GM18519 (cell line): ENCODE data around the gene CPNE8.

Source experiments
- ATAC-seq: cut with Tn5 transposase; IDR thresholded peaks from one replicate; pipeline ENCODE4 v1.9.1; 2021; ENCODE audit warnings: mild to moderate bottlenecking, moderate library complexity; ENCODE audit not compliant: unreplicated experiment, low FRiP score

CPNE8 gene

GRCh38 chr12:38662829-38663228, 242.6 kb downstream of the CPNE8 start:
- no peak for ATAC-seq

- ATAC-seq = no peak
These were observed 251.7 kb downstream of the CPNE8 start for GRCh38 chr12:38653650-38654049.

- no peak for ATAC-seq
These were observed 256.6 kb downstream of the CPNE8 start for GRCh38 chr12:38648813-38649212.

GRCh38 chr12:38646146-38646545, 259.2 kb downstream of the CPNE8 start:
- no peak for ATAC-seq

GRCh38 chr12:38639625-38640024, 265.8 kb downstream of the CPNE8 start:
- no peak for ATAC-seq

GRCh38 chr12:38638401-38638800, 267.0 kb downstream of the CPNE8 start:
- ATAC-seq = no peak

- no peak for ATAC-seq
These were observed 271.9 kb downstream of the CPNE8 start for GRCh38 chr12:38633511-38633910.

- ATAC-seq = no peak
These were observed 276.3 kb downstream of the CPNE8 start for GRCh38 chr12:38629064-38629463.

- no peak for ATAC-seq
These were observed 277.1 kb downstream of the CPNE8 start for GRCh38 chr12:38628288-38628687.

GRCh38 chr12:38625306-38625705, 280.1 kb downstream of the CPNE8 start:
- no peak for ATAC-seq

- ATAC-seq = no peak
These were observed 291.2 kb downstream of the CPNE8 start for GRCh38 chr12:38614171-38614570.

GRCh38 chr12:38610808-38611350, 294.5 kb downstream of the CPNE8 start:
- ATAC-seq = no peak

GRCh38 chr12:38607295-38607694, 298.1 kb downstream of the CPNE8 start:
- no peak for ATAC-seq
